K562 (cell line): ENCODE results near the gene STX1B. TPM values are rescaled to one million over a fixed set of nuclear protein-coding genes. Genes with fewer than 3 reads are reported as not detected.

Source experiments
- BCLAF1 ChIP-seq, 2 experiments: fragments of 450-650 bp in 1 of 2; IDR thresholded peaks; 2 replicates each; pipeline ENCODE4 v1.6.1; 2011 to 2017; ENCODE audit warnings: low read depth in 2 of 2, antibody characterized with exemption in 1 of 2, borderline replicate concordance in 1 of 2, low read length in 1 of 2, mild to moderate bottlenecking in 1 of 2, mixed read lengths in 1 of 2; ENCODE audit not compliant: control insufficient read depth in 1 of 2
- BCOR ChIP-seq: fragments of 450-650 bp; IDR thresholded peaks from 2 replicates; pipeline ENCODE4 v1.6.1; 2016
- EHMT2 ChIP-seq: fragments of 450-650 bp; IDR thresholded peaks from 2 replicates; pipeline ENCODE4 v1.6.1; 2018; ENCODE audit warnings: antibody characterized with exemption
- FOXO4 ChIP-seq: fragments of 450-650 bp; formaldehyde crosslinking; IDR thresholded peaks from 2 replicates; pipeline ENCODE4 v1.4.0; 2020; ENCODE audit warnings: mild to moderate bottlenecking, moderate library complexity
- GABPA ChIP-seq: fragments of 200-800 bp; sonication (Bioruptor generic); conservative IDR thresholded peaks from 2 replicates; pipeline ENCODE4 v1.6.1; 2016; ENCODE audit warnings: low read depth, missing genetic modification characterization, missing compliant biosample characterization
- HNRNPL ChIP-seq: fragments of 200-400 bp; formaldehyde crosslinking; IDR thresholded peaks from 2 replicates; pipeline ENCODE4 v1.6.1; 2017; ENCODE audit warnings: low read depth, mild to moderate bottlenecking, low read length
- ID3 ChIP-seq, 2 experiments: fragments of 250-450 bp in 1 of 2; fragments of 450-650 bp in 1 of 2; sonication (Bioruptor Pico) in 1 of 2; IDR thresholded peaks; 2 replicates each; pipeline versions ENCODE4 v1.6.1 to v1.8.0; 2016 to 2021; ENCODE audit warnings: mild to moderate bottlenecking in 2 of 2, moderate library complexity in 2 of 2, missing compliant biosample characterization in 1 of 2, missing genetic modification characterization in 1 of 2
- KDM4B ChIP-seq, 2 experiments: fragments of 450-650 bp in 1 of 2; sonication (generic) in 1 of 2; IDR thresholded peaks; 2 replicates each; pipeline ENCODE4 v1.6.1; 2016 to 2017; ENCODE audit warnings: borderline replicate concordance in 2 of 2, antibody characterized with exemption in 1 of 2, low read depth in 1 of 2, mild to moderate bottlenecking in 1 of 2
- MAX ChIP-seq: sonication (generic); formaldehyde crosslinking; IDR thresholded peaks from 2 replicates; pipeline ENCODE4 v1.9.0; 2022; ENCODE audit warnings: mild to moderate bottlenecking, missing genetic modification reagents
- NR4A1 ChIP-seq, 2 experiments: fragments of 250-450 bp in 1 of 2; fragments of 450-650 bp in 1 of 2; sonication (Bioruptor Pico) in 1 of 2; IDR thresholded peaks; 2 replicates each; pipeline versions ENCODE4 v1.4.0 to v1.6.1; 2016 to 2020; ENCODE audit warnings: mild to moderate bottlenecking in 2 of 2, missing compliant biosample characterization in 1 of 2, missing genetic modification characterization in 1 of 2, moderate library complexity in 1 of 2
- PHF8 ChIP-seq: fragments of 200-600 bp; sonication (generic); IDR thresholded peaks from 2 replicates; pipeline ENCODE4 v1.6.1; 2012; ENCODE audit warnings: mixed run types, mild to moderate bottlenecking, inconsistent platforms, low read length, moderate library complexity, borderline replicate concordance
- ZBTB33 ChIP-seq: sonication (generic); formaldehyde crosslinking; IDR thresholded peaks from 2 replicates; pipeline ENCODE4 v1.8.1; 2023; ENCODE audit warnings: mild to moderate bottlenecking, missing genetic modification reagents
- ZFX ChIP-seq: sonication (generic); formaldehyde crosslinking; IDR thresholded peaks from 2 replicates; pipeline ENCODE4 v1.8.0; 2022; ENCODE audit warnings: mild to moderate bottlenecking, missing genetic modification reagents, moderate library complexity
- ZNF395 ChIP-seq: fragments of 200-800 bp; sonication (Bioruptor generic); IDR thresholded peaks from 2 replicates; pipeline ENCODE4 v1.6.1; 2017; ENCODE audit warnings: missing genetic modification characterization, missing compliant biosample characterization
- polyA plus RNA-seq, 8 experiments: library from polyadenylated mRNA; depleted of rRNA in 4 of 8; stranded (reverse) in 5 of 8; unstranded in 3 of 8; fragments of >200 nt; fragmentation: Nextera tagmentation in 2 of 8; fragmentation: Illumina TruSeq in 1 of 8; extraction: Ambion mirVana in 2 of 8; extraction: Trizol in 1 of 8; gene quantifications; 2 replicates each; pipeline versions ENCODE4 v1.2.1 to v1.2.3, GENCODE V29; 2011 to 2014; ENCODE audit warnings: inconsistent platforms in 1 of 8, missing spikeins in 1 of 8
- total RNA-seq, 7 experiments: library from RNA; depleted of rRNA in 6 of 7; stranded (reverse); fragments of >200 nt in 6 of 7; fragmentation: Illumina TruSeq in 2 of 7; extraction: Trizol in 2 of 7; gene quantifications; 2 replicates each; pipeline versions ENCODE4 v1.2.1 to v1.2.3, GENCODE V29; 2011 to 2021; ENCODE audit warnings: low replicate concordance in 1 of 7

STX1B gene
- total and polyA plus RNA-seq, 9 of the 15 experiments (the other 6 are each of a cell fraction or from before 2014, with no cell fraction given): 0.07 to 2.5 (median 0.86) TPM

- TF ChIP-seq MAX (CRISPR knock-in tag): peak; percentile 59
- TF ChIP-seq BCLAF1 (IDR thresholded peaks at IDR 0.05; ENCODE audit: borderline replicate concordance in 1 of 2, control insufficient read depth in 1 of 2, low read depth in 2 of 2, low read length in 1 of 2): no peak
- TF ChIP-seq KDM4B (IDR thresholded peaks at IDR 0.05; ENCODE audit: borderline replicate concordance in 2 of 2, low read depth in 1 of 2): peak in 1 of 2 experiments; percentile 66; a peak in 1 of 4 replicates
- peak; percentile 60 for TF ChIP-seq GABPA (tag)
- TF ChIP-seq BCOR: 0 out of 2 replicates have a peak, but pooled peaks have one; percentile 33
- no peak for TF ChIP-seq ID3 (CRISPR knock-in tag; IDR thresholded peaks at IDR 0.05)
- TF ChIP-seq ID3 (tag; IDR thresholded peaks at IDR 0.05): peak; percentile 77
- TF ChIP-seq ZBTB33 (CRISPR knock-in tag): peak; percentile 91
- TF ChIP-seq NR4A1 (CRISPR knock-in tag; IDR thresholded peaks at IDR 0.05): no peak
- TF ChIP-seq NR4A1 (tag; IDR thresholded peaks at IDR 0.05): peak; percentile 89
- peak; percentile 53; the same call in 1 of the 2 replicates for TF ChIP-seq HNRNPL
- peak; percentile 76 for TF ChIP-seq ZNF395 (CRISPR knock-in tag)
- TF ChIP-seq PHF8: peak; percentile 30; the same call in 1 of the 2 replicates
- peak; percentile 62 for TF ChIP-seq ZFX
- TF ChIP-seq EHMT2: no peak
- TF ChIP-seq FOXO4 (CRISPR knock-in tag): peak; percentile 24; the same call in 1 of the 2 replicates
These were observed 17.3 kb downstream of the STX1B start (continued) for GRCh38 chr16:30992931-30993816.
